Stimulated activated CD4-positive, alpha-beta T cell treated with anti-CD3 and anti-CD28 coated beads, Interleukin-15, amount 100 ng/mL, for 1 hour (primary cell): ENCODE results near the gene TRAF3IP1.
"Not testable (repeated sequence)": the region's sequence is repeated elsewhere in the genome, so short reads cannot be mapped to it uniquely, and the experiment has no call there.

ENCODE experiments used
- DNase-seq, 2 donors: peaks; one replicate each; pipeline ENCODE4 v3.0.0-alpha.2; 2020; ENCODE audit warnings: low read depth in 1 of 2, low spot score in 1 of 2

The TRAF3IP1 gene

DNA sequence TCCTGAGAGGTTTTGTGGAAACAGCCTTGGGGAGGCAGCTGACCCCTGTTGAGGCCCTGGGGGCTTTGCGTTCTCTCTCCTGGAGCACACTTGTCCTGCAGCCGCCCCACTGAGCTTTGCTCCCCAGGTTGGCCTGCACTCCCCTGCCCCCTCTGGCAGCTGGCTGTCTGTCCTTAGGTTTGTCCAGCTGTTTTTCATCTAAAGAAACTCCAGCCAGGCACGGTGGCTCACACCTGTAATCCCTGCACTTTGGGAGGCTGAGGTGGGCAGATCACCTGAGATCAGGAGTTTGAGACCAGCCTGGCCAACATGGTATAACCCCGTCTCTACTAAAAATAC, 84.9 kb downstream of the TRAF3IP1 start:
- DNase-seq, result not testable (repeated sequence)

DNA sequence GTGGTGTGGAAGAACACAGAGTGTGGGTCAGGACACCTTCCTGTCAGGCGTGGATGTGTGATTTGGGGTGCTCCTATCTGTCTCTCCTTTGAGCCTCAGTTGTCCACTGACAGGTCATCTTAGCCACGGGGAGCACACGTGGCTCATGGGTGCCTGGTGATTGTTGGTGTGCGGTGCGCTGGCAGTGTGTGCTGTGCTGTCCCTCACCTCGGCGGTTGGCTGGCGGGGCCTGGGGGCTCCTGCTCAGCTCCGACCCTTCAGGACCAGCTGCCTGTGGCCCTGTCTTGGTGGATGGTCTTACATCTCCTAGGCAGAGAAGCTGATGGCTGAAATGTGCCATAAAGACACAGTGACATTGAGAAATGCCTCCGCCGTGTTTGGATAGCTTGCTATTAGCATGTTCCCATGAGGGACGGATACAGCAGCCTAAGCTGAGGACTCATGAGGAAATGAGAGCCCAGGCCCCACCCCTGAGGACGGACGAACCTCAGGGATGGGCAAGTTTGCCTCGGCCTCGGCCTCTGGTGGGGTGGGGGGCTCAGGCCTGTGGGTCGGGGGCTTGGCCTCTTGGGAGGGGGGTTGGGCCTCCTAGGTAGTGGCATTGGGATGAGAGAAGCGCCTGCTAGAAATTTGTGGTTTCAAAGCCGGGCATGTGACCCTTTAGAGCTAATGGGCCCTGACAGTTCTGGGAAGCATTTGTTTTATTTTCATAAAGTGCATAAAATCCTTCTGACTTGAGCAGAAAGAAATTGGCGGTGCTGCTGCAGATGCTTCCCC, 86.1 kb downstream of the TRAF3IP1 start:
- DNase-seq, result no peak

DNA sequence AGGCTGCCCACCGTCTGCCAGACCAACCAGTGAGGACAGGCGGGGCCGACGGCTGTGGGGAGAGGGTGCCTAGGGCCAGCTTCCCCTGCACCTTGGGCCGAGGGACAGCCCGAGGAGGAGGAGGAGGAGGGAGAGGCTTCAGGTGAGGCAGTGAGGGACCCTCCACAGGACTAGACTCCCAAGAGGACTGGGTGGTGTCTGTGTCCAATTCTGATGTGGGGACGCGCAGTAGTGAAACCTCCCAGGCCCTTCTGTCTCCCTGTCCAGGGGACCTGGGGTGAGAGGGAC, 86.6 kb downstream of the TRAF3IP1 start:
- DNase-seq, result no peak

DNA sequence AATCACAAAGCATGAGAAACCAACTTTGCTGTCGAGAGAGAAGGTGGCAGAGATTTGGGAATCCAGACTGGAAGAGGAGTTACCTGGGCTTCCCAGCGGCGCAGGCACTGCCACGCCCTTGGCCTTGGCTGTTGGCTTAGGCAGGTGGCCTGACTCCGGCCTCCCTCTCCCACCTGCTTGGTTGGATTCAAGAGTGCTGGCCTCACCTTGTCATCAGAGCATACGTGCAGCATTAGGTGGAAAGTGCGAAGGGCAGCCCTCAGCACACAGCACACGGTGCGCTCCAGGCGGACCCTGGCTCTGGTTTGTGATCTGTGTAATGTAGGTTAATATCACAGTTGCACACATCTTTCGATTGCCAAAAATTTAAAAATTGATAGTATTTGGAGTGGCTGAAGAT, 87.2 kb downstream of the TRAF3IP1 start:
- DNase-seq, result no peak

DNA sequence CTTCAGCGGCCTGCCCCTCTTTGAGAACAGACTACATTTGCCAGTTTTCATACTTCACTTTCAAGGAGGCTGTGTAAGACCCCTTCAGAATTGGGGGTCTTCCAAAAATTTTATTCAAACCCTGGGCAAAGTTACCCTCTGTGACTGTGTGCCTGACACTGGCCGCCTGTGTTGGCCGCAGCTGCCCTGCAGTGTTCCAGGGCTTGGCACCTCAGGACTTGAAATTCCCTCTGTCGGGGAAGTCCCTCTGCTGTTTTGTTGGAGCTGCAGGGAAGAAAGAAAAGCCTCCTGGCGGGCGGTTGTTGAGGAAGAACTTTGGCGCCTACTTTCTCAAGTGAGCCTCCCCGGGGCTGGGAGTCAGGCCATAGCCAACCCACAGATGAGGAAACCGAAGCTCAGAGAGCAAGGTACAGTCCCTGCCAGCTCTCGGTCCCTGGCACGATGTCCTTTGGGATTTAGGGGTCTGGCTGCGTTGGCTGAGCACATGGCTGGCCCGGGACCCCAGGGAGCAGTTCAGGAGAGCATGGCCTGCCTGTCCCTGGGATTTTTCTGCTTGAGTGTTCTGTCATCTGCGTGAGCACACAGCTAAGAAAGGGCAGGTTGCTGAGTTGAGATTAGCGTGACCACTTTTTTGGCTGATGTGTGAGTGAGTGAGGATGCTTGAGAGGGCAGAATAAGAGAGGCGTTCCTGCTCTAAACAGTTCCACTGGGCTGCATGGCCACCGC, 88.5 kb downstream of the TRAF3IP1 start:
- no peak for DNase-seq

DNA sequence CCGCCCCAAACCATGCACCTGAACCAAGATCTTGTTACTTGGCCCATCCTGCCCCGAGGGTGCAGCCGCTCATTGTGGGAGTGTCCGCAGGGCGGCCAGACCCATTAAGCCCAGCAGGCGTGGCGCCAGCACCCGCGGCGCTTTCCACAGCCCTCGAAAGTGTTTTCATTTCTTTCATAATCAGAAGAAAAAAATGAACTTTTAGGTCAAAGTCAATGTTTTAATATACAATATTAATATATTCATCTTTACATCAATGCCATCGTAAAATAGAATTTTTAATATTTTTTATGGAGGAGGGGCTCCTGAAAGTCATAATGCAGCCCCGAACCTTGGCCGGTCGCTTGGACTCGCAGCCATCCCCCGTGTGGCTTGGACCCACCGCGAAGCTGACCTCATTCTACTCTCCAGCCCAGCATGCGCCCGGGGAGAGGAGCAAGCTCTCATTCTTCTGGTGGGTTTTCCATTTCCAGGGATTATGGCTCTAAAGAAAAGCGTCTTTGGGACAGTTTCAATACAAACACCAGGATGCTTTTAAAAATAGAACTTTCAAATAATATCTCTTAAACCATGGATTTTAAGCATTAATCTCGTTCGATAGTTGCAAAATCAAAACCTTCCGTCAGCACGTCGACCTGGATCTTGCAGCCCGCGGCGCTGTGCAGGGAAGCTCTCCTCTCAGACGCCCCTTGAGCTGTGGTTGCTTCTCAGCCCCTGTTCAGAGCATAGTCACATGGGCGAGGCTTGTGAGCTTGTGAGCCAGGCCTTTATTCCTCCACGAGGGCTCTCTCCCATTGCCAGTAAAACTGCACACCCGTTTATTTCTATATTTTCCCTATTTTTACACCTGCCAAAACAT, 89.3 kb downstream of the TRAF3IP1 start:
- no peak for DNase-seq

DNA sequence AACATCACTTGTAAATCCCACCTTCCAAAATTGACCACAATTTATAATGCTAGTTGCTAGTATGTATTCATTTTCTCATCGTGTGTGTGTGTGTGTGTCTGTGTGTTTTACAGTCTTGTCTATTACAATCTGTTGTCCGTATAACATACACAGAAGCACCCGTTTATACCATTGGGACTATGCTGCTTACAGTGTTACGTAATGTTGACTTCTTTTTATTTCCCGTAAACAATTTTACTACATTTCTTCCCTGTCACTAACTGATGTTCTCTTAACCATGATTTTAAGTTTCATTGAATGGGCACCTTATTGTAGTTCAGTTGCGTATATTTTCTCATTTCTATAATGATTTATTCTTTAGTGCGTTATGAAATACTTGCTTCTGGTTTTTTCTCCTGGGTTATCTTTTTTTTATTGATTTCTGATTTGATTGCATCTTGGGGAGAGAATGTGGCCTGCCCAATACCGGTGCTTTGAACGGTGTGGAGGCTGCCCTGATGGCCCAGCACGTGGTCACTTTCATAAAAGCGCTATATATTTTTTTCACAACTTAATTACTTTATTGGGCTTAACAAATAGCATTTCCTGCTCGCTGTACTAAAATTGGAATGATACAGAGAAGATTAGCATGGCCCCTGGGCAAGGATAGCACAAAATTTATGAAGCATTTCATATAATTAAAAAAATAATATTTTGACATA, 91.9 kb downstream of the TRAF3IP1 start:
- DNase-seq, result no peak

DNA sequence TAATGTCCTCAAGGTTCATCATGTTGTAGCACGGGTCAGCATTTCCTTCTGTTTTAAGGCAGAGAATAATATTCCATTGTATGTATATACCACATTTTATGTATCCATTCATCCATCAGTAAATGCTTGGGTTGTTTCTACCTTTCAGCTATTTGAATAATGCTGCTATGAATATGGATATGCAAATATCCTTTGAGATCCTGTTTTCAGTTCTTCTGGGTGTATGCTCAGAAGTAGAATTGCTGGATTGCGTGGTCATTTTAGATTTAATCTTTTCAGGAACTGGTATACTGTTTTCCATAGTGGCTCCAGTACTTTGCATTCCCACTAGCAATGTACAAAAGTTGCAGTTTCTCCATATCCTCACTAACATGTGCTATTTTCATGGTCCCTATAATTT, 93.0 kb downstream of the TRAF3IP1 start:
- DNase-seq, result no peak

DNA sequence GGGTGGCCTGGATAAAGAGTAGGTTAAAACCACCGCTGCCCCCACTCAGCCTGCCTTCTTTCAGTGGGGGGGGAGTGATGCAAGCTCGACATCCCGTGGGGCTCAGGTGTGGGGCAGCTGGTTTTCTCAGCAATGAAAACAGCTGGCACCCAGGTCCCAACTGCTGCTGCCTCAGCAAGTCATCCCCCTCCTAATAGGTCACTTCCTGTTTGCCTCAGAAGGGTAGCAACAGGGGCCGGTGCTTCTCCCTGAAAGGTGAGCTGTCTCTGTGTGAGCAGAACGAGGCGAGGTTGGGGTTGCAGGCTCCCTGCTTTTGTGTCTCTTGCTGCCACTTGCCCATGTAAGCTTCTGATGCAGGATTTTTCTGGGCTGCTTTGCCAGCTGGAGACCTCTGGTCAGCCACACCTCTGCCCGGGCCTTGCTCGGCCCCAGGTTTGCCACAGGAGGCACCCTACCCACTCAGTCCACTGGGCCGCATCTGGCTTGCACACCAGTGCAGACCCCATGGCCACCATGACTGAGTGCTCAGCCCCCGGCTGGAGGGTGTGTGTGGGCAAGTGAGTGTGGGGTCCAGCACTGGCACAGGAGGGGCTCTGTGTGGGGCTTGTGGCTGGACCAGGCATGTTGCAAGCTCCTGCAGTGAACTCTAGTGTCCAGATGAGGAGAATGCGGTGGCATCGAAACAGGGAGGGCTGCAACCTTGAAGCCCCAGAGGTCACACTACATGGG, 94.9 kb downstream of the TRAF3IP1 start:
- no peak for DNase-seq

DNA sequence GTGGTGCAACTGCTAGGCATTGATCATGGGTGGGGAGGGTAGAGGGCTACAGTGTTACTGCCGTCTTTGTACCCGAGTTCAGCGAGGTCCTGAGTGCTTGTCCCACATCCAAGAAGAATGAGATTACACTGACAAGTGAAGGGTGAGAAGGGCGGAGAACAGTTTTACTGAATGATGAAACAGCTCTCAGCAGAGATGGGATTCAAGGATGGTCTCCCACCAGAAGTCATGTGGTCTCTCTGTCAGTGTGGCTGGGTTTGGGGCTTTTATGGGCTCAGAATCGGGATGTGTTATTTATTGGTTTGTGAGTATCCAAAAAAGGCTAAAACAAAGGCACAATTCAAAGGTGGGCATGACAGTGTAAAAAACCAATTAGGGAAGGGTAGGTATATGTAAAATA, 95.6 kb downstream of the TRAF3IP1 start:
- no peak for DNase-seq

DNA sequence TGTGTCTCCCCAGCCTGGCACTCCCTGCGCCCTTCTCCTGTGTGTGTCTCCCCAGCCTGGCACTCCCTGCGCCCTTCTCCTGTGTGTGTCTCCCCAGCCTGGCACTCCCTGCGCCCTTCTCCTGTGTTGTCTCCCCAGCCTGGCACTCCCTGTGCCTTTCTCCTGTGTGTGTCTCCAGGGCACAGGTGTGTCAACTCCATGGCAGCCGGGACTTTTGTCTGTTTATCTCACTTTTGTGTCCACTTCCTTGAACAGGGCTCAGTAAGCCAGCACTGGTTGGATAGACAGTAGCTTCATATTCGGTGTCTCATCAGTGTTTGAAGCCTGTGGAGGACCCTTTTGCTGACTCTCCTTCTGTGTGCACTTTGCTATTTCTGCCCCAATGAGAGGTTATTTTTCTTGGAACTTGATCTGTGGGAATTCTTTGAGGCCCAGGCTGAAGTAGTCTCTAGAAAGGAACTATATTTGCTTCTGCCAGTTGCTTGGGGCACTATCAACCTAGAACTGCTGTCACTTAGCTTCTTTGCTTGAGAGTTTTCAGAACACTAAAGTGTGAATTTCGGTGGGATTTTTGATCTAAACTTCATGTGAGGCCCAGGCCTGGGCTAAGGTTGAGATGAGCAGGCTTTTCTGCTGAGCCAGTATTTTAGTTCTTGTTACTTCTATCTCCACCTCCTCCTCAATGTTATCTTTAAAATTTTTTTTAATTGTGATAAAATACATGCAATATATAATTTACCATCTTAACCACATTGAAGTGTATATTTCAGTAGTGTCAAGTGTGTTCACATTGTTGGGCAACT, 98.1 kb downstream of the TRAF3IP1 start:
- DNase-seq, result no peak

DNA sequence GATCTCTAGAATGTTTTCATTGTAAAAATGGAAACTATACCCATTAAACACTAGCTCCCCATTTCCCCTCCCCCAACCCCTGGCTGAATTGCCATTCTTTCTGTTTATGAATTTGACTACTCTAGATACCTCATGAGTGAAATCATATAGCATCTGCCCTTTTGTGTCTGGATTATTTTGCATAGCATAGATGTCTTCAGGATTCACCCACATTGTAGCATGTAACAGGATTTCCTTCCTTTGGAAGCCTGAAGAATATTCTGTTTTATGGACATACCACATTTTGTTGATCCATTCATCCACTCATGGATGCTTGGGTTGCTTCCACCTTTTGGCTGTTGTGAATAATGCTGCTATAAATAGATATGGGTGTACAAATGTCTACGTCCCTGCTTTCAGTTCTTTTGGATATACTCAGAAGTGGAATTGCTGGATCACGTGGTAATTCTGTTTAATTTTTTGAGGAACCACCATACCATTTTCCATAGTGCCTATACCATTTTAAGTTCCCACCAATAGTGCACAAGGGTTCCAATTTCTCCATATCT, 98.8 kb downstream of the TRAF3IP1 start:
- DNase-seq, result no peak

DNA sequence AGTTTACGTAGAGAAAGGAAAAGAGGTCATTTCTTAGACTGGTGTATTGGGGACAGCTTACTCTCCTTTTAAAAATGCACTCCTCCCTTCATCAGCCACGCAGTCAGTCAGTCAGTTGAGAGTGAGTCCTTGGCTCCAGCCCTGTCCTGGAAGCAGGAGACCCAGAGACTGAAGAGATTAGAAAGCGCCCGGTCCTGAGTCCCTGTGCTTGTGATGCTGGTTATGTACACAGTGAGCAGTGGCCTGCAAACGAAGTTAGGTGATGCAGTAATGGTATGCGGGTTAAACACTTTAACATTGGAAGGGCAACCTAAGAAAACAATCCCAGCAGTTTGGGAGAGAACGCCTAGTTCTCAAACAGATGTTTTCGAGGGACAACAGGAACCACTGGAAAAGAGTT, 100.1 kb downstream of the TRAF3IP1 start:
- DNase-seq, result no peak

DNA sequence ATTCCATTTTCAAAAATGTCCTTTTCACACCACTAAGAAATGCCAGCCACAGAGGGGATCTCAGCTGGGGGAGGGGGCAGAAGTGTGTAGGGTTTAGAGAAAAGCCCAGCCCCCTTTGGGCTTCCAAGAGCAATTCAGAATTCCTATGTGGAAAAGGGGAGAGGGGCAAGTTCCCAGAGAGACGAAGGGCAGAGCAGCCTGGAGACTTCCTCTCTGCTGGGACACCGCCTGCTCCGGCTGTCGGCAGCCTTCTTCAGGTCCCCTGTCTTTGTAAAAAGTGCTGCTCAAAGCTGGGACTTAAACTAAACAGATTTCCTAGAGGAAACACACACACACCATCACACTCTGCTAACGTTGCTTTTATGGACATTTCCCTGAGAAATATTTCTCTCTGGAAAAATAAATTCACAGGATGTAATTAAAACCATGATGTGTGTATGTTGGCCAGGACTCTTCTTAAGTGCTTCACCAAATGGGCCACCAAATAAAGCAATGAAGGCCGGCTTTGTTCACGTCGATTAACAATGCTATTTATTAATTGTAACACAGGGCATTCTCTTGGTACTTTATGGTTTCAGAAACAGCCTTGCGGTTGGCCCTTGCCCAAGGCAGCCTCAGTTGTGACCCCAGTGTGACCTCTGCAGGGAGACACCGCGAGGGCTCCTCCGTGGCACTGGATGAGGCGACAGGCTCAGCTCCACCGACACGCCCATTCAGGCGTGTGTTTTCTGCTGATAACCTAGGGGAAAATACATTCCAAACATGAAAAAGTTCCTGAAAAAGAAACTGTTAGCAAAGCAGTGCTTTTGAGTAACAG, 100.8 kb downstream of the TRAF3IP1 start:
- DNase-seq, result no peak

DNA sequence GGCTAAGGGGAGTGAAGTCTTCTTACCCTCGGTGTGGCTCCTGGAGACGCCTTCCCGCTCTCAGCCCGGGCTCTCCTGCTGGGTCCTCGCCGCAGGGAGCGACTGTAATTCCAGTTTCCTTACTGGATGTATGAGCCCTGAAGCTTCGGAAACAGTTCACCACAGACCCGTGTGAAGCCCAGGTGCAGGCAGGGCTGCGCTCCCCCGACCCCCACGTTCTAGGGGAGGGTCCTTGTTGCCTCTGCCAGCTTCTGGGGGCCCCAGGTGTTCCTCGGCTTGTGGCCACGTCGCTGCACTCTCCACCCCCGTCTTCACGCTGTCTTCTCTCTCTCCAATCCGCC, 101.3 kb downstream of the TRAF3IP1 start:
- DNase-seq, result no peak

DNA sequence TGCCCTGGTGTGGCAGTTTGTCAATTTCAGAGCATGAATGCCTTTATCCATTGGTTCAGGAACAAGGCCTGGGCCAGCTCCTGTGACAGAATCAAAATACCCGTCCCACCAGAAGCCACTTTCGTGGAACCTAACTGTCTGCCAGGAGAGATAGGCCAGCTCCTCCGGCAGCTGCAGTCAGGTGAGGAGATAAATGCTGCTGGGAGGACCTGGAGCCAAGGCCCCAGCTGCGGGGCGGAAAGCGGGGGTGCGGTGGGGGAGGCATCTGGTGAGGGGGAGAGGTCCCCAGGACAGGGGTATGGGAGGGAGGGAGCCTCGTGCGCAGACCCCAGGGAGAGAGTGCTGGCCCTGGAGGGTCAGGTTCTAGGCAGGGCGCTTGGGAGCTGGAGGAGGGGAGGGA, 102.0 kb downstream of the TRAF3IP1 start:
- no peak for DNase-seq

DNA sequence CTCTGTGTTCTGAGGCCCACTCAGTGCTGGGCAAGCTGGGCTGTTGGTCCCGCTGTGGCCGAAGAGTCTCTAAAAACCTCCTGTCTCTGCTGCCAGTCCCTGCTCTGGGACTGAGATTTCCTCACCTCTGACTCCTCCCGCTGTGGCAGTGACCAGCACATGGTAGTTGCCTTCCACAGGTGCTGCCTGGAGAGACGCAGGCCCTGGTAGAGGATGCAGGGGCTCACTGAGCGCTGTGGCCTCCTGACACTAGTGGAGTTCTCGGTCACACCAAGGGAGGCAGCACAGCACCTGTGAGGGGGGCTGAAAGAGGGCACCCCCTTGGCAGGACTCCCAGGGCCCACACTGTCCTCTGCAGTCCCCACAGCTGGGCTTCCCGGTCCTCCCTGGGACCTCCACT, 102.6 kb downstream of the TRAF3IP1 start:
- DNase-seq, result no peak

DNA sequence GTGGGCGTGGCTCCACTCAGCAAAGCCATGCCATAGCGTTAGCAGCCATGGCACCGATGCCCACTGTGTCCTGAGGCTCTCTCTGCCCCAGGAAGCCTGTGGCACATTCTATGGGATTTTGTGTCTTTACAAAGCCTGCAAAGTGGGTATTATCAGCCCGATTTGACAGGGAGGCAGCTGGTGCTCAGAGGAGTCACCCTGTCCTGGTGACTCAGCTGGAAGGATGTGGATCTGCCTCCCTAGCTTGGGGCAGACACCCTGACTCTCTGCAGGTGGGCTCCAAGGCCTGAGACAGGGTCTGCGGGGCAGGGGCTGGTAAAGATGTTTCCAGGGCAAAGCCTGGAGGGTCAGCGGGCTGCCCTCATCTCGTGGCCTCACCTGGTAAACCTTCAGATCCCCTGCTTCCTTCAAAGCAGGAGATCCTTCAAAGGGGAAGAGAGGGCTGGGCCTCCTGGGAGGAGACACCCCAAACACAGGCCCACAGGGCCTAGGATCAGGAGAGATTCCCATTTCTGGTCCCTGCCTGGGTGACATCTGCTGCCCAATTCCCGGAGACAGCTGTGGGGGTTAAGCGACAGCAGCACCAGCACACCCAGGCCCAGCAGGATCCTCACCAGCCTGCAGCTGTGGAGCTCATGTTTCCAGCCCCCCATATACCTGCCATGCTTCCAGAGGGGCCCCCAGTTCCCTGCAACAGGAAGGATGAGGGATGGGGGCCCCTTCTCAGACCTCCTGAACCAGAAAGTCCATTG, 103.4 kb downstream of the TRAF3IP1 start:
- DNase-seq, result no peak
